Sigmoid colon (tissue), 4 donors: ENCODE measurements around the gene SLC12A4.

Experiments used
- CTCF ChIP-seq, 4 experiments: fragments of 450-650 bp in 3 of 4; fragments of 200-600 bp in 1 of 4; IDR thresholded peaks; one replicate each; pipeline ENCODE4 v1.5.1; 2016 to 2019; ENCODE audit warnings: antibody characterized with exemption in 4 of 4, mild to moderate bottlenecking in 3 of 4, moderate library complexity in 2 of 4
- EP300 ChIP-seq, 4 donors: sonication (generic); formaldehyde crosslinking; IDR thresholded peaks; one replicate each; pipeline ENCODE4 v1.6.1; 2017; ENCODE audit warnings: antibody characterized with exemption in 4 of 4
- POLR2A ChIP-seq, 2 donors: fragments of 450-650 bp; IDR thresholded peaks; one replicate each; pipeline ENCODE4 v1.6.1; 2016; ENCODE audit warnings: antibody characterized with exemption in 2 of 2, mild to moderate bottlenecking in 2 of 2, moderate library complexity in 2 of 2
- POLR2AphosphoS5 ChIP-seq, 4 donors: sonication (generic); formaldehyde crosslinking; IDR thresholded peaks; one replicate each; pipeline ENCODE4 v1.6.1; 2017; ENCODE audit warnings: antibody characterized with exemption in 4 of 4

- TF ChIP-seq CTCF (IDR thresholded peaks at IDR 0.05) (no peak), POLR2AphosphoS5 (IDR thresholded peaks at IDR 0.05) (no peak), POLR2A (IDR thresholded peaks at IDR 0.05) (no peak), EP300 (IDR thresholded peaks at IDR 0.05) (no peak)
Observed at GRCh38 chr16:67902831-67903230, 65.6 kb downstream of the SLC12A4 start.
